NCI-H1694 (cell line): ENCODE data around the gene ALK.
A peak's percentile ranks its signal among the peaks of the same experiment; 100 is the strongest.
"Not testable (repeated sequence)": the region's sequence is repeated elsewhere in the genome, so short reads cannot be mapped to it uniquely, and the experiment has no call there.

ENCODE experiments used
- DNase-seq: peaks from one replicate; lab custom pipeline; 2025; lab: John Stamatoyannopoulos, UW

The ALK gene

DNA sequence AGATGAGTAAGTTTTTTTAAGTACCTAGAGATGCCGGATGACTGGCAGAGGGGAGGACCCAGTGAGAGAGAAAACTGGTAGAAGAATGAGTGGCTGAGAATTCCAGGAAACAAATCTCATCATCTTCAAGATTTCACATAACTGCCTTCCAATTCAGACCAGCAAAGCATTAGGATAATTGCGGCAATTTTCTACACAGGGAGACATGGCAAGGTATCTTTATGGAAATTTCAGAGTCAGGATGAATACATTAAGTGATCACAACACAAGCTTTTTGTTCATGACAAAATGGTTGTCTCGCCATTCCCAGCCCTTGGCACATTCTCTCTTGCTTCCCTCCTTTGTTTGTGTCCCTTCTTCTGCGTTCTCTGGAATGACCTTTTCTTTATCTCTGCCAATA, 82.1 kb downstream of the ALK start:
- no peak for DNase-seq

DNA sequence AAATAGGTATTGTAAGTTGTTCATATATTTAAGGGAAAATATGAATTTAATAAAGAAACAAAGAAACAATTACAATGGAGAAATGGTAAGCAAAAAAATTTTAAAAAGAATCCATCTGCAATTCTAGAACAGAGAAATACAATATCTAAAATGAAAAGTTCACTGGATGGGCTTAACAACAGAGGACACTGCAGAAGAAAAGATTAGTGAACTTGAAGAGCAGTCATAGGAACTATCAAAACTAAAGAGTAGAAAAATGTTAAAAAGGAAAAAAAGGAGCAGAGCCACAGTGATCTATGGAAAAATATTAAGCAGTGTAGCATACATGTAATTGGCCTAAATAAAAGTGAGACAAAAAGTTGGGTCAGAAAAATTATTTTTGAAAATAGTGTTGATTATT, 83.5 kb downstream of the ALK start:
- DNase-seq, result no peak

DNA sequence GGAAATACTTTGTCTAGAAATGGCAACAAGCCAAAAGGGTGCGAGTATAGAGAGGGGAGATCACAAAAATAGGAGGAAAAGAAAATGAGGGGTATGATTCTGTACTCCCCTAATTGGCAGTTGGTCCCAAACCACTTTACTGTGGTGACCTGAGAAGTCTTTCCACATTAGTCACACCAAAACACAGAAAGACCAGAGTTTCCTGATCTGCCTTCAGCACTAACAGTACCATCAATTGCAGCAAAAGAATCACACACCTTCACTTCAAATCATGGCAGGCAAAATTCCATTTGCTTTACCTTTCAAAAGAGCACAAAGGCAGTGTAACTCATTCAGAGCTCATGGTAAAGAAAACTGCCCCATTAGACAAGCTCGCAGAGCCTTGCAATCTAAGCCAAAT, 86.8 kb downstream of the ALK start:
- no peak for DNase-seq

DNA sequence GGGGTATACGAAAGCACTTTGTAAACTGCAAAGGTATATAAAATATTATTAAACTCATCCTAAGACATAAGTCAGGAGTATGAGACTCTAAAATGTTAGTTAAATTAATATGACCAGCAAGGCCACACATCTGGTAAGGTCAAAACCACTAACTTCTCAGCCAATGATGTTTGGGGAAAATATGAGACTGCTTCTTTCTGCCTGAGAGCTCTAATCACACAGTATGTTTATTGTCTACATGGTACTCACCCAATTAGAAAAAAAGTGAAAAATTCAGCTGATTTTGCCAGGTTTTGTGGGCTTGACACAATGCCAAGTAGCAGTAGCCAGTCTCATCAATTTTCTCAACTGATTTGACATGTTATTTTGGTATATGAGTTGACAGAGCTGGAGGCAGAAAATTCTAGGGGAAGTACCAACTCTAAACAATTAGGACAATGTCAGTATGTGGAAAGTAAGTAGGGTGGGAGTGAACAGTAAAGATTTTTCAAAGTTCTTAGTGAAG, 87.3 kb downstream of the ALK start:
- no peak for DNase-seq

DNA sequence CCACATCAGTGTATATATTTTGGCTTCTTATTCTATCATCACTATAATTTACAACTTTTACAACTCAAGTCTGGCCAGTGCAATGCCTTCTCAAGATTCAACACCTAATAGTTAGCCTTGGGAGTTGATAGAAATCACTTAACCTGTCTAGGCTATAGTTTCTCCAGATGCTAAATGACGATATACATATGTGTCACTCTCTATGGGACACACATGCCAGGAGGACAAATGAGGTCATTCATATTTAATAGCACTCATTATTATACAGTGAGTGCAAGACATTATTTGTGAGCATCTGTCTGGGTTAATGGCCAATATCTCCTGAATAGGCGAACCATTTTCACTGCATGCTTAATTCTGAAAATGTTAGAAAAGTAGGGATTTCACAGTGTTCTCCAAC, 89.8 kb downstream of the ALK start:
- peak; percentile 16 for DNase-seq

DNA sequence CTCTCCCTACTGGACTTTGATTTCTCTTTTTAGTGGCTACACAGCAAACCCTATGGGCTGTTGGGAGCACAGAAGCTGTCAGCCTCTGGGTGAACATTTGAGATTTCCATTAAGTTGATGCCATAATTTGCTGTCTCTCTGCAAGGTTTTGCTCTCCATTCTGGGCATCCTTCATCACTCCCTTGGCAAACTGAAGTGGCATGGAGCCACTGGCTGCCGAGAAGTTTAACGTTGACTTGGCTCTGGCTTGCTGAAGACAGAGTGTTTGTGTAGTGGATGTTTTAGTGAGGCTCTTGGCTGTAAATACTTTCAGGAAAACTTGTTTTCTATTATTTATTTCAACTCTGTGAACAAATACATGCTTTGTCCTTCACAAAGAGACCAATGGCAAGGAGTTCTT, 91.5 kb downstream of the ALK start:
- no peak for DNase-seq

DNA sequence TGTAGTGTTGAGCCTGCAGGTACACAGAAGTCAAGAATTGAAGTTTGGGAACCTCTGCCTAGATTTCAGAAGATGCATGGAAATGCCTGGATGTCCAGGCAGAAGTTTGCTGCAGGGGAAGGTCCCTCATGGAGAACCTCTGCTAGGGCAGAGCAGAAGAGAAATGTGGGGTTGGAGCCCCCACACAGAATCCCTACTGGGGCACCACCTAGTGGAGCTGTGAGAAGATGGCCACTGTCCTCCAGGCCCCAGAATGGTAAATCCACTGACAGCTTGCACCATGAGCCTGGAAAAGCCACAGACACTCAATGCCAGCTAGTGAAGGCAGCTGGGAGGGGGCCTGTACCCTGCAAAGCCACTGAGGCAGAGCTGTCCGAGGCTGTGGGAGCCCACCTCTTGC, 97.2 kb downstream of the ALK start:
- not testable (repeated sequence) for DNase-seq

DNA sequence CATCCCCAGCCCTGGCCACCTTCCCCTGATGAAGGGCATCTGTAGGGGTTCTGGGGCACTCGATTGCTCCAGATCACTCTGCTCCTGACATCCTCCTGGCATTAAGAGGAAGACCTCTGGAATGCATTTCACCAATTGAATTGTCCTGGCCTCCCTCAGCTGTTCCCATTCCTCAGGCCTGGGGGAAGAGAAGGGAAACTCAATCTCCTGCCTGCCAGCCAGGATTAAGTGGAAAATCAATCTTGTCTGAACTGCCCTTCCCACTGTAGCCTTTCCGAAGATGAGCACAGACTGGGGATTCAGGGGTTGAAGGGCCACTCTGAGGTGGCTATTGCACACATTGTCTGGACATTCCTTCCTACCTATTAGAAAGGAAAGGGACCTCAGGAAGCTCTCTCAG, 99.8 kb downstream of the ALK start:
- no peak for DNase-seq

DNA sequence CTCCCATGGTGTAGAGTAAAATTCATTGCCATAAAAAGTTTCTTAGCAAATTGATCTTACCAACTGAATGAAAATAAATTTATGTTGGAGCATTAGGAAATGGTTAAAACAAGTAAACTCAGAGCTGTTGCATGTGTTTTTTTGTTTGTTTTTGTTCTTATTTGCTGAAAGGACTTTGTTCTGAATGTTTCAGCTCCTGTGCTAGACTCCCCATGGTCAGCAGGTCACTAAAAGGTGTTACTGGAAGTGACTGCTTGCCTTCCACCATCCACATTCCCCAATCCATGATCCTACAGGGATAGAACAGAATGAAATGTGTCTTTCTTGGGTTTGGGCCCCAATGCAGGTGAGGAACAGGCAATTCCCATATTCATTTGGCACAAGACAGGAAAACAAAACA, 101.8 kb downstream of the ALK start:
- DNase-seq, result no peak

DNA sequence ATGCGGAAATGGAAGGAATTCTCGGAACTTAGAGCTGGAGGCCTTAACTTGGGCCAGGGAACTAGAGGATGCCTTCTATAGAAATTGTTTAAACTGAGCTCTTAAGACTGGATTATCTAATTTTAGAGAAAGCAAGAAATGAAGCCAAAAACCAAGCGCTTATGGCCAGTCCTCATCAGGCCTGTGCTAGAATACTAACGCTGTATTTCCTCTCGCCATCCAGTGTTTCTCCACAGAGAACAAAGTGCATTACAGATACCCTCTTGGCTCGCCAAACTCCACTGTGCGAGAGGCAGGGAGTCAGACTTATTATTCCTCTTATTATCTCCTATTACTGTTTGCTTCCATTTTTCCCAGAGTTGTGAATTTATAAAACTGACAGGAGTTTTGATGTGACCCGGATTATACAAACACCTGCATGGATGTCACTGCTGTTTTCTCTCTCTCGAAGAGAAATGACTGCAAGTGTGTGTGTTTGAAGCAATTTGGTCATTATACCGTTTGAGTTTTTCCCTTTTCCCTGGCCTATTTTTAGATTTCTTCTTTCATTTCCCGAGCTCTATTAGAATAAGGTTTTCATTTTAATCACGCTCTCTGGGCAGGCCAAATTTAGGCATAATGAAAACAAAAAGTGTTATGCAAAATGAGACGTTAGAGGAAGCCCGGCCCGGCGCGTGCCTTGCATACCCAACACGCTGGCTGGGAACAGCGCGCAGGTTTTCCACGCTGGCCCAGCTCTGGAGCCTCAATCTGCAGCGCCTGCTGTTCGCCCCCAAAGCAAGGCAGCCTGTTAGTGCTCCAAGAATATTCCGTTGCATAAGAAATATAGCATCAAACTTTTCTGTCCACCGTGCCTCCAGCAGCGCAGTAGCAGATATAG, 103.3 kb downstream of the ALK start:
- DNase-seq, result no peak

DNA sequence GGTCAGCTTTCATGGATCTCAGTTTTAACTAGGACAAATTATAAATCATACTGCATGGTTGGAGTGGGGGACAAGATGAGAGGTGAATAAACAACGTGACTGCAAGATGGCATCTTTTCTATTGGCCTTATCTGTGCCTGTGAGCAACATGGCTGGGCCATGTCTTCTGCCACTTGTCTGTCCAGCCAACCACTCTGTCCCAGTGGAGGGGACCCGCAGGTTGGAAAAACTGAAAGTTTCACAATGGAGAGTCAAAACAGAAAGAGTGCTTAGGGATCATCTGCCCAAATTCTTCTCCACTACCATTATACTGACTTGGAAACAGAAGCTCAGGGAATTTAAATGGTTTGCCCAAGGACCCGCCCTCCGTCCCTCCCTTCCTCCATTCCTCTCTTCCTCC, 104.1 kb downstream of the ALK start:
- DNase-seq, result no peak

DNA sequence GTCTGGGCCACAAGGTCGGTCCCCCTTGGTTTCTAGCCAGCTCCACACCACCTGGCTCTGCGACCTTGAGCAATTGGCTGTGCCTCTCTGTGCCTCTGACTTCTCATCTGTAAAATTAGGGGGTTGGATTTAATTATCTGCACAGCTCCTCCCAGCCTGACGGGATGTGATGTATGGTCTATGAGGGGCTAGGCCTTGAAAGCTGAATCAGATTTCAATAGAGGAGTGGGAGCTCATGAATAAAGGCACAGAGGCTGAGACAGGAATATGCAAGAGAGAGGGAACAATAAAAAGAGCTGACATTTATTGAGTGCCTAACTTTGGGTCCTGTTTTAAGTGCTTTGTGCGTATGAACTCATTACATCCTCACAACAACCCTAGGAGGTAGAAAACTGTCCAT, 104.7 kb downstream of the ALK start:
- no peak for DNase-seq

DNA sequence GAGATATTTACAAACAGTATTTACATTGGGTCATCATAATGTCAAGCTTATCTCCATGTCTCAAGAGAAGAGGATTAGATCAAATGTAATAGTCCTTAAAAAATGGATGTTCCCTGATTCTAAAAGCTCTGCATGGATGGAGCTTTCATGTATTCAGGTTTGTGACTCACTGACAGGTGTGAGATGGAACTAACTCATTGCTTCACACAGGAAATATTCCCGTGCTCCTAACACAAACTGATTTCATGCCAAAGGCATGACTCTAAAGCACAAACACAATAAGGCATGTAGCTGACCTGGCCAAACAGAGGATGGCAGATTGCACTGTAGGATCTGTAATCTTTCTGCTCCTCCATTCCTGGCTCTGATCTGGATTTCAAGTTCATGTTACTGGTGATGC, 110.0 kb downstream of the ALK start:
- DNase-seq, result no peak

DNA sequence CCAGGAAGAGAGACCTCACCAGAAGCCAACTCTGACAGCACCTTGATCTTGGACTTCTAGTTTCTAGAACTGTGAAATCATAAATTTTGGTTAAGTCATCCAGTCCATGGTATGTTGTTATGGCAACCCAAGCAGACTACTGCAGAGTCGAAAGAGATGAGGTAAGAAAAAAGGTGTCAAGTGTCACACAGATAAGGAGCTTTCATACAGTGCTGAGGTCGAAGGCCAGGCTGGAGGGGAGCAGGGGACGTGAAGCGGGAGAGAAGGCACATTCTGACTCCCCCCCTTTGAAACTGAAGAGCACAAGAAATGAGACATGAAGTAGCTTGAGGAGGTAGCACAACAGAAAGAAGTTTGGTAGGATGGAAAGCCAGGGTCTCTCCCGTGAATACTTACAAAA, 110.4 kb downstream of the ALK start:
- no peak for DNase-seq

DNA sequence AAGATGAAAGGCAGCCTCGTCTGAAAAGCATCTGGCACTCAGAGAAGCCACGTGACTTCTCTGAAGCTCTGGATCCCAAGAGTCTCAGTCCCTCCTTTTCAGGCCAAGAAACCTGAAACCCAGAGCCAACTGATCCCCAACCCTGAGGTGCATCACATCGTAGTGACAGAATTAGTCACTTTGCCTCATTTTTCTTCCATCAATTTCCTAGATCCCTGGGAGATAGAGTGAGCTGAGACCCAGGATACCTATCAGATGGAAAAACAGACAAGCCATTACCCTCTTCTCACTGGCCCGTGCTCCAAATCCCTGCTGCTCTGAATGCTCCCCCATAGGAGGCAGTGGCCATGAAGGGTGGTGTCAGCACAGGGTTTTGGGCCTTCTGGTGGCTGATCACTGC, 113.1 kb downstream of the ALK start:
- no peak for DNase-seq

DNA sequence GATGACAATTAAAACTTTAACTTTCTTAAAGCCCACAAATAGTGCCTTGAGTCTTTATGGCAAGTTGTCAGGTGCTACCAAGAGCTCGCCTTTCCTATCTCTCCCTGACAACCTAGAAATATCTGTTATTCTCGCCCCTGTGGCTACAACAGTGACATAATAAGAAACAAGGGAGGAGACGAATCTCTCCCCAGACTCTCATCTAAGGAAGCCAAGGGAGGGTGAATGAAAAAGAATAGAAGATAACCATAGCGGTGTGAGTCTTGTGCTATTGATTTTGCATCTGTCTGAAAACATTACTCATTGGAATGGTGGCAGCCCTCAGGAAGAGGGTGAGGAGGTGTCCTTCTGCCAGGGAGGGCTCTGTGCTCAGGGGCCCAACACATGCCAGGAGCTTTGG, 114.3 kb downstream of the ALK start:
- DNase-seq, result no peak

DNA sequence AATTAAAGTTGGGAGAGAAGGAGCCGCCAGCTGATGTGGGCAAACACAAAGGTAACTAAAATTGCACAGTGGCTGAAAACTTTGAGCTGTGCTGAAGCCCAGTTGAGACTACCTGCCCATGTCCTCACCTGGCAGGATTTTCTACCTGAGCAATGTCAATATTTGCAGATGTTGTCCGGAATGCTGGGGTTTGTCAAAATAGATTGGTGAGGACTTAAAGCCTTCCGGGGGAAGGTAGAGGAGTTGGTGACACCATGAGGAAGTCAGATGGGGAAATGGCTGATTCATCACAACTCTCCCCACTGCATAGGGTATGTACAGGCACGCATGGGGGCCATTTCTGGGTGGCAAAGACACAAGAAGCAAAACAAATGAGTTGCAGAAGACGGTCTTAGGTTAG, 114.9 kb downstream of the ALK start:
- DNase-seq, result no peak

DNA sequence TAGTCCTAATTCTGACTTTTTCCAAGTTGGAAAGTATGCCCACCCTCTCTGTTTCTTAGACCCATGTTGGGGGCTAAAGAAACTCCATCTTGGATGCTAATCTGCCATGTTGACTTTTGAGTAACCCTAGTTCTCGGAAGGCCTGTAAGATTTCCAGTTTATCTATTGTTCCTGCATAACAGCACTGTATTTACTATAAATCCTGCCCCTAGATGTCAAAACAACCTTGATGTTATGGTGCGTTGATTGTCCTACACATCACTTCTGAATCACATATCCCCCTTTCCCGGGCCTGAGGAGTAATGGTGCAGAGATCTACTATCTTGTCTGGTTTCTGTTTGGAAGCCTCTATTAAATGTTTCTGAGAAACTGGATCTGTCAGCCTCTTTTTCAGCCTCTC, 116.7 kb downstream of the ALK start:
- no peak for DNase-seq

DNA sequence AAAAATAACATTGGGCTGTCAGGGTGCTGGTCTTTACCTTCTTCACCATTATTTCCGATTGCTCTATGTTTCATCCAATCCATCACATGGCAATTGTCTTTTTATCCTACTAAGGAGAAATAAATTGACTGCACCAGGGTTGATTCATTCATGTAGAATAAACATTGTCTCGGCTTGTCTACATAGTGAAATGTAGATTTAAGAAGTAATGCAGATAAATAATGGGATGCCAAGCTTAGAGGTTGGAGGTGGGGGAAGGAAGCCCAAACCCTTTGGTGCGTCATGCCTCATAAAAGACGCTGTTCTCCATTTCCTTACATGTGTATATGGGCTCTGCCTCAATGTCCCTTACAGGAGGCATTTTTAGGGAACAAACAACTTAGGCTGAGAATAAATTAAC, 117.8 kb downstream of the ALK start:
- DNase-seq, result no peak

DNA sequence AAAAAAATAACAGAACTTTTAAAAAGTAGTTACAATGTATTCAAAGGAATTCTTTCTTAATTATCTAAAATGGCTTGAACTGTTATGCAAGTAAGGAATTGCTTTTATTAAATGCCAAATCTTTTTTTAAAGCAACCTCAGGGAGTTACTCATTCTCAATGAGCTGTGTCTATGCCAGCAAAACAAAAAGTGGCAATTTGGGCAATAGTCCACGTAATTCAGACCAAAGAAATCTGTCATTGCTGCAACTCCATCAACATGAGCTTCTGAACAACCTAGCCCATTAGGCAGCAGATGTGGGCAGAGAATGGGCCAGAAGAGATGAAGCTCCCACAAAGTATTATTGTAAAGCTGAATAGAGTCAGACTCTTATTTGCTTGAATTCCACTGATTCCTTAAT, 118.4 kb downstream of the ALK start:
- DNase-seq, result no peak

DNA sequence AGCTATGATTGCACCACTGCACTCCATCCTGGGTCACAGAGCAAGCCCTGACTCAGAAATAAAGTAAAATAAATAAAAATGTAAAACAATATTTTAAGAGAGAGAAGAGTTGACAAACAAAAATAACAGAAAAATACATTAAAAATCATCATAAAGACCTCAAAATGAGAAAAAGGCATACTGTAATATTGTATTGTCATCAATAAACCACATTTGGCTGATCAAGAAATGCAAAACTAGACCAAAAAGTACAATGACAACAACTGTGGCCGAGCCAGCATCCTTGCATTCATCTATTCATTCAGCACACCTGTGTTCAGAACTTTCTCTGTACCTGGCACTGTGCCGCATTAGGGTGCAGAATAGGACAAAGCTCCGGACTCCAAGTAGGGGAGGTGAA, 121.8 kb downstream of the ALK start:
- no peak for DNase-seq

DNA sequence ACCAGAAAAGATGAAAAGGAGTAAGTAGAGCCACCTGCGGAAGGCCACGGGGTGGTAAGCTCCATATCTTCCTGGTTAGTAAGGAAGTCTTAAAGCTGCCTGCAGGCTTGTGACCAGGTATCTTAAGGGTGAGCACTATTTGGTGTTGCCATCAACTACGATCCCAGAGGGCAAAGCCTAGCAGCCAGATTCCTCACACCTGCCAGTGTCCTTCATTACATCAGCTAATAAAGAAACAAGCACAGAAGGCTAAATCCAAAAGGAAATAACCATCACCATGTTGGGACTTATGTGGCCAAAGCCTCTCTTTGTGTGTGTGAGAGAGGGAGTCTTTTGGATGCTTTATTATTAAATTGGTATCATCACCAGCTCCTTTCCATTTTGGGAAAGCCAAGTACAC, 123.5 kb downstream of the ALK start:
- DNase-seq, result no peak

DNA sequence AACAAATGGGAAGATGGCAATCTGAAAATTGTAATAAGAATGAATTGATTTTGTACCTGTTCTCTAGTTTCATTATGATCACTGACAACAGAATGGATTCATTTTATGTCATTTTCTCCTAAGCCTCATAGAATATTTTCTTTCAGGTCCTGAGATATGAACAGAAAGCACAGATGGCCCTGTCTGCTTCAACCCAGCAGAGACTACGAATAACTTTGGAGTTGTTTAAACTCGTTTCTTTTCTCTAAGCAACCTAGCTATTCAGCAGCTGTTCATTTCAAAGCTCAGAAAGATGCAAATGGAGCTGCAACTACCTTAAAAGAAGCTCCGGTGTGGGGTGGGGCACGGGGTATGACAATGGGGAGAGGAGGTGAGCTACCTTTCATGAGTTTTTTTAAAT, 124.9 kb downstream of the ALK start:
- DNase-seq, result no peak

DNA sequence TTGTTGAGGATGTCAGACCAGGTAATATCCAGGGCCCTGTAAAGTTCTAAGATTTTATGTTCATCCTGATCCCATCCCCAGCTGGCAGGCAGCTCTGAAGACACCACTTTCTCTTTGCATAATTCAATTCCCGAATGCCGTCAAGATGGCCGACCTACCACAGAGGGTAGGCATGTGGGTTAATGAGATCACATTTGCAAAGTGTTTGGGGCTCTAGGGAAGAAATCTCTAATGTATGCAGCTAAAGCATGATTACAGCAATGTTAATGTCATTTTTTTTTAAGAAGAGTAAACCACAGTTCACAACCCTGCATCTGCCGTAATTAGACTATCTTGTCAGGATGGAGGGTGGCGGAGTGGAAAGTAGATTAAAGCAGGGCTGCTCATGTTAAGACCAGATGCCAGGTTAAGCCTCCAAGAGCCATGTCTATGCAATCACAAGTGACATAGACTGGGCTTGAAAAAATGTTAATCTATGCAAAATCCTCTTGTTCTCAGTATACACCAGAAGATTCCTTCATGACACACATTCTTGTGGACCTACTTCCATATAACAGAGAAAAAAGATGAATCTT, 131.4 kb downstream of the ALK start:
- DNase-seq, result no peak
